HFF-Myc (cell line): Measurements from ENCODE around the gene MOB1A.
"Not testable (repeated sequence)": the region's sequence is repeated elsewhere in the genome, so short reads cannot be mapped to it uniquely, and the experiment has no call there.

Source experiments
- DNase-seq: peaks from one replicate; pipeline ENCODE4 v3.0.0-alpha.2; 2011; ENCODE audit warnings: low read depth; ENCODE audit errors: extremely low read depth
- H3K4me3 ChIP-seq: replicated peaks from 2 replicates; pipeline ENCODE4 v1.5.1; 2011; ENCODE audit warnings: low read depth, mild to moderate bottlenecking, control low read depth, low read length
- TF ChIP-seq, protein P1 (sequence below): IDR thresholded peaks from 2 replicates; pipeline ENCODE4 v1.5.1; 2012; ENCODE audit warnings: mild to moderate bottlenecking, low read depth, low read length, control low read depth; ENCODE audit errors: missing control alignments

The MOB1A gene

DNA sequence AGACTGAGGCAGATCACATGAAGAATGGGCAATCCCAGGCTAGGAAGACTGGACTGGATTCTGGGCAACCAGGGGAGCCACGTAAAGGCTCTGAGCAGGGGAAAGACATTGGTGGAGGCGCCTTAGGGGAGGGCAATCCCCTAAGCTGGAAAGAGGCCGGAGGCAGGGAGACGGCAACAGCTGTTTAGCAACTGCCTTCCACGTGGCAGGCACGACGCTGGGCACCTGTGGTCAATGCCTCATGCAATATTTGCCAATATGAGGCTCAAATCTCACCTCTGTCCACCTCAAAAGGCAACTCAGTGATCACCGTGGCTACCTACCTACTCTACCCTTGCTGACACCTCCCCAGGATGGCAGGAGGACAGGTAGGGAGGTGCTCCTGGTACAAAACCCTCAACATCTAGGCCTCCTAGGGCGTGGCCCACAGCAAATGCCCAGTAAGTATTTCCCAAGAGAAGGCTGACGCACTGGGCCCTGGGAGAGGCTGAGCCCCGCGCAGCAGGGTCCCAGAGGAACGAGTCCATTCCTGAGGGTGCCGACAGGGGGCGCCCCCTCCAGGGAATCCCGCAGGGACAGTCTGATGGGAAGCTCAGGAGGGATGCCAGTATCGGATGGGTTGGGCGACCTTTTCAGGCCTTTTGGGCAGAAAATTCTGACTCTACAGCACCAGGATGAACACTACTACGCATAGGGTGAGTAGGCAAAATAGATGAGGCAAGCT is 39.9 kb downstream of the MOB1A start:
- H3K4me3 ChIP-seq, result no peak overlapping the region
- TF ChIP-seq, protein P1, sequence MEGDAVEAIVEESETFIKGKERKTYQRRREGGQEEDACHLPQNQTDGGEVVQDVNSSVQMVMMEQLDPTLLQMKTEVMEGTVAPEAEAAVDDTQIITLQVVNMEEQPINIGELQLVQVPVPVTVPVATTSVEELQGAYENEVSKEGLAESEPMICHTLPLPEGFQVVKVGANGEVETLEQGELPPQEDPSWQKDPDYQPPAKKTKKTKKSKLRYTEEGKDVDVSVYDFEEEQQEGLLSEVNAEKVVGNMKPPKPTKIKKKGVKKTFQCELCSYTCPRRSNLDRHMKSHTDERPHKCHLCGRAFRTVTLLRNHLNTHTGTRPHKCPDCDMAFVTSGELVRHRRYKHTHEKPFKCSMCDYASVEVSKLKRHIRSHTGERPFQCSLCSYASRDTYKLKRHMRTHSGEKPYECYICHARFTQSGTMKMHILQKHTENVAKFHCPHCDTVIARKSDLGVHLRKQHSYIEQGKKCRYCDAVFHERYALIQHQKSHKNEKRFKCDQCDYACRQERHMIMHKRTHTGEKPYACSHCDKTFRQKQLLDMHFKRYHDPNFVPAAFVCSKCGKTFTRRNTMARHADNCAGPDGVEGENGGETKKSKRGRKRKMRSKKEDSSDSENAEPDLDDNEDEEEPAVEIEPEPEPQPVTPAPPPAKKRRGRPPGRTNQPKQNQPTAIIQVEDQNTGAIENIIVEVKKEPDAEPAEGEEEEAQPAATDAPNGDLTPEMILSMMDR, result peak; percentile 26
- DNase-seq, result no peak

DNA sequence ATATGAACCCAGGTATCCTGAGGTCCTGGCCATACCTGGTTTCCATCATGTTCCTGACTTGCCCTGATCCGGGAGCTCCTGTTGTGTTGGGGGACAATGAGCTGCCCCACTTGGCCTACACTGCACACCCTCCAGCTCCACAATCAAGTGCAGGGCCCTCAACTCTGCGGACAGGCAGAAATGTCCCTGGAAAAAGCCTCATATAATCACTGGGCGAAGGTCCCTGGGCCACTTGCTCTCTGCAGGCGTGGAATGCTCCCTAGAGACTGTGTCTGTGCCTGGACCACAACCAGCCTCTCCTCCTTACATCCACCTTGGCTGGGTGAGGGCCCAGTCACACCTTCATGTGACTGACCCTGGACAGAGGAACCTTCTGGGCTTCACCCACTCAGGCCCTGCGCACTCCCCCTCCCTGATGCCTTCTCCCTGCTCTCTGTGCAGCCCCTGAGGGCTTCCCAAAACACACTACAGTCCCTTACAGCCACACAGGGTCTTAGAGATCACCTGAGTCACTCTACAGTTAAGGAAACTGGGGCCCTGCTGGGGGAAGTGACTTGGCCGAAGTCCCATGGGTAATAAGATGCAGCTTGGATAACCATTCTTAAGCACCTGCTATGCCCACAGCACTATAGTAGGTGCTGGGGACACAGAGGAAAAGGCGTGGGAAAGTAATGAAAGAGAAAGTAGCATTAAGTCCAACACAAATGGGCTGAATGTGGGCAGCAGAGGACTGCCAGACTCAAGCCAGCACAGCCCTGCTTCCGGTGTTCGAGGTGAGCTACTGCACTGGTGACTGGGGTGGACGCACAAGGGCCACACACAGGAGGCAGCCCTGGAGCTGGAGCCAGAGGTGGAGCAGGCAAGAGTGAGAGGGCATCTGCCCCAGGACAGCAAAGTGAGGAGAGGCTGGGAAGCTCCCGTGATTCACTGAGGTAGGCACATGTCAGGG is 40.8 kb downstream of the MOB1A start:
- no peak overlapping the region for H3K4me3 ChIP-seq
- DNase-seq, result no peak
- TF ChIP-seq, protein P1, result no peak

DNA sequence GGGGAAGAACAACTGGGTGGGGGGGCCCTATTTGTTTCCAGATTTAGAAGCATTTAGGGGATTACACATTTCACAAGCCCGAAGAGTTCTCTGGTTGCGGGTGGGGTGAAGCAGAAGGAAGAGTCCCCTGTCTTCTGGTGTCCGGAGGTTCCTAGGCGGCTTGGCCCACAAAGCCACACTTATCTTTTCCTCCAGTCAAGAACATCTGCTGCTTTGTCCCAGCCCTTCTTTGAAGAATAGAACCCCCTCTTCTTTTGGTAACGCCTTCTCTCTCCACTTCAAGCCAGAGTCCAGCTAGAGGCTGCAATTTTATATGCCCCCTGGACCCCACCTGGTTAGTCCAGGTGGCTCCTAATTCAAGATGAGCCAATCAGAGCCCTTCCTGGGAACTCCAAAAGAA is 46.8 kb downstream of the MOB1A start:
- TF ChIP-seq, protein P1, result no peak
- no peak for DNase-seq
- no peak overlapping the region for H3K4me3 ChIP-seq

DNA sequence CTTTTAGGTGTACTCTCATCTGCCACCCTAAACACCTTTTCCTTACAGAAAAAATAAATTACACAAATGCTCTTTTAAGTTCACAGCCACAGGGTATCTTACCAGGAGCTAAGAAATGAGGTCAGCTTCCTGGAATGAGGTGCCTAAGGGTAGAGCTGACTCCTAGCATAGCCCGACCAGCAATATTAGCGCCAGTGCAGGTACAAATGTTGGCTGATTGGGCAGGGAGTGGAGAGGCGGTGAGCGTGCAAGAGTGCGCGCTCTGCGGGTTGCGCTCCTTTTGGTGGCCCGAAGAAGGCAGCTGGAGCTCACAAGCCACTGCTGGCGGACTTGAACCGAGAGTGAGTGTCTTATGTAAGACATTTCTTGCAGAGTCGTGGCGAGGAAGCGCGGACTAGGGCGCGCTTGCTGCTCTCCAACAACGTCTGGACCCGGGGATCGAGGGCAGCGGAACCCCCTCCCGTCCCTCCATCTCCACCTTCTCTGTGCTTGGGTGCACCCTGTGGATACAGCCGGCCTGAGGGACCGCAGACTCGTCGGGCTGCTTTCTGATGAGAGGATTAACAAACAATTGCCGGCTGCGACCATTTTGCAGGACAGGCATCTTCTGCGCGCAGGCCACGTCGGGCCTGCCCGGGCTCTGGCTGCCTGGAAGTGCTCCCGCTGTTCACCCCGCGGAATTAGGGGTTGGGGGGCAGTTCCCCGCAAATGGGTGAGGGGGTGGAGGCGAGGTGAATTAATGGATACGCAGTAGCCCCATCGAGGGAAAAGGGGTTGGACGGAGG is 48.3 kb downstream of the MOB1A start:
- H3K4me3 ChIP-seq, result no peak overlapping the region
- TF ChIP-seq, protein P1, result no peak
- DNase-seq, result no peak

DNA sequence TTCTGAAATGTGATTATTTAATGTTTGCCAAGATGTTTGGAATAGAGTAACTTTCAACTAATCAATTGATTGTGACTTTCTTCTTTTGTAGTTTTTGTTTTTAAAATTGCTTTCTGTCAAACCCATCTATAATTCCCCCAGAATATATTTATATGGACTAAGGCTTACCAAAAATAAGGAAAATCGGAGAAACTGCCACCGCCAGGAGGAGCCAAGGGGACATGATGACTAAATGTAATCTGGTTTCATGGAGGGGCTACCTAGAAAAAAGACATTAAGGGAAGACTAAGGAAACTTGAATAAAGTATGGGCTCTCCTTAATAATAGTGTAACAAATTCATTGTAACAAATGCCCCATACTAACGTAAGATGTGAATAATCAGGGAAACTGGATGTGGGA is 50.5 kb downstream of the MOB1A start:
- no peak for DNase-seq
- H3K4me3 ChIP-seq, result no peak overlapping the region
- TF ChIP-seq, protein P1, result no peak

DNA sequence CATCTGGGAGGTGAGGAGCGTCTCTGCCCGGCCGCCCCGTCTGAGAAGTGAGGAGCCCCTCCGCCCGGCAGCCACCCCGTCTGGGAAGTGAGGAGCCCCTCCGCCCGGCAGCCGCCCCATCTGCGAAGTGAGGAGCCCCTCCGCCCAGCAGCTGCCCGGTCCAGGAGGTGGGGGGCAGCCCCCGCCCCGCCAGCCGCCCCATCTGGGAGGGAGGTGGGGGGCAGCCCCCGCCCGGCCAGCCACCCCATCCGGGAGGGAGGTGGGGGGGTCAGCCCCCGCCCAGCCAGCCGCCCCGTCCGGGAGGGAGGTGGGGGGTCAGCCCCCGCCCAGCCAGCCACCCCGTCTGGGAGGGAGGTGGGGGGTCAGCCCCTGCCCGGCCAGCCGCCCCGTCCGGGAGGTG is 54.7 kb downstream of the MOB1A start:
- DNase-seq, H3K4me3 ChIP-seq: not testable (repeated sequence)

DNA sequence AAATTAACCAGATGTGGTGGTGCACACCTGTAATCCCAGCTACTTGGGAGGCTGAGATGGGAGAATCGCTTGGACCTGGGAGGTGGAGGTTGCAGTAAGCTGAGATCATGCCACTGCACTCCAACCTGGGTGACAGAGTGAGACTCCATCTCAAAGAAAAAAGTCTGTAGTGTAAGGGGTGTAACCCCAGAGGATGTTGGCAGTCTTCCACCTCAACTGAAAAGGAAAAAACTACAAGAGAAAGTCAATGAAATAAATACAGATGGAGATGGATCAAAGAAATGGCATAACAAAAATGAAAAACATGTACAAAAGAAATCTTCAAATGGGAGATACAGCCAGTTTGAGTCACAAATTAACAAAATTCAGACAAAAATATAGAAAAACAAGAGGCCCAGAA is 56.8 kb downstream of the MOB1A start:
- not testable (repeated sequence) for DNase-seq, H3K4me3 ChIP-seq
